PC-9 (cell line): ENCODE results near the gene ABCG4. TPM values are rescaled to one million over a fixed set of nuclear protein-coding genes. Genes with fewer than 3 reads are reported as not detected.

Experiments
- BruUV-seq: library from RNA; stranded (reverse); fragments of 400-500 nt; replicated peaks from 2 replicates; lab custom pipeline; 2021; lab: Mats Ljungman, UMichigan
- CTCF ChIA-PET: fragments of 300-600 bp; sonication (Branson Sonifier 250); formaldehyde crosslinking; loops from one replicate; lab custom pipeline; 2022; ENCODE audit warnings: antibody characterized with exemption; lab: Charles Lee
- POLR2A ChIA-PET: fragments of 300-600 bp; sonication (Branson Sonifier 250); formaldehyde crosslinking; loops from one replicate; lab custom pipeline; 2022; ENCODE audit warnings: antibody characterized with exemption; ENCODE audit not compliant: unreplicated experiment; lab: Charles Lee
- DNase-seq, 2 experiments: peaks; one replicate each; pipeline versions ENCODE4 v3.0.0 to v3.0.0-alpha.2; 2015 to 2022; ENCODE audit warnings: mixed read lengths in 1 of 2
- H2AFZ ChIP-seq: fragments of 200-600 bp; sonication (generic); 2 replicates; pipeline ENCODE4 v1.8.1; 2017; ENCODE audit warnings: antibody characterized with exemption
- H3F3A ChIP-seq: fragments of 200-600 bp; sonication (generic); 2 replicates; pipeline ENCODE4 v1.8.1; 2017; ENCODE audit warnings: antibody characterized with exemption, mild to moderate bottlenecking, low read depth; ENCODE audit not compliant: insufficient read depth
- H3K27ac ChIP-seq: fragments of 200-600 bp; sonication (generic); 2 replicates; pipeline ENCODE4 v1.6.1; 2016; ENCODE audit warnings: mixed run types
- H3K27me3 ChIP-seq: fragments of 200-600 bp; sonication (generic); 2 replicates; pipeline ENCODE4 v1.6.1; 2016; ENCODE audit warnings: low read depth, mixed run types; ENCODE audit not compliant: insufficient read depth
- H3K36me3 ChIP-seq: fragments of 200-600 bp; sonication (generic); 2 replicates; pipeline ENCODE4 v1.6.1; 2016; ENCODE audit warnings: low read depth, mixed run types
- H3K4me1 ChIP-seq: fragments of 200-600 bp; sonication (generic); replicated peaks from 2 replicates; pipeline ENCODE4 v1.6.1; 2016; ENCODE audit warnings: mixed run types; ENCODE audit not compliant: insufficient read depth
- H3K4me2 ChIP-seq: fragments of 200-600 bp; sonication (generic); 2 replicates; pipeline ENCODE4 v1.6.1; 2017; ENCODE audit warnings: mixed run types
- H3K4me3 ChIP-seq: fragments of 200-600 bp; sonication (generic); 2 replicates; pipeline ENCODE4 v1.6.1; 2016; ENCODE audit warnings: mixed run types
- H3K79me2 ChIP-seq: fragments of 200-600 bp; sonication (generic); 2 replicates; pipeline ENCODE4 v1.6.1; 2017; ENCODE audit warnings: low read depth, mixed run types
- H3K9me2 ChIP-seq: fragments of 200-600 bp; sonication (generic); 2 replicates; pipeline ENCODE4 v1.8.1; 2017; ENCODE audit warnings: mild to moderate bottlenecking; ENCODE audit not compliant: insufficient read depth
- H3K9me3 ChIP-seq: fragments of 200-600 bp; sonication (generic); 2 replicates; pipeline ENCODE4 v1.8.1; 2016; ENCODE audit warnings: low read depth; ENCODE audit not compliant: insufficient read depth
- H4K20me1 ChIP-seq: fragments of 200-600 bp; sonication (generic); 2 replicates; pipeline ENCODE4 v1.8.1; 2017; ENCODE audit not compliant: insufficient read depth
- EZH2 ChIP-seq: fragments of 200-600 bp; sonication (generic); IDR thresholded peaks from 2 replicates; pipeline ENCODE4 v1.8.0; 2017; ENCODE audit warnings: antibody characterized with exemption, low read depth
- intact Hi-C: fragments of 100-400 bp; cut with micrococcal nuclease; formaldehyde crosslinking; loops from one replicate; pipeline ENCODE4 v1.10.0; 2022; ENCODE audit not compliant: unreplicated experiment
- total RNA-seq: library from RNA; stranded (reverse); gene quantifications from 2 replicates; pipeline ENCODE4 v1.2.3, GENCODE V29; 2021
- TF ChIP-seq, protein P1 (sequence below): fragments of 200-600 bp; sonication (generic); conservative IDR thresholded peaks from 2 replicates; pipeline ENCODE4 v1.6.1; 2017; ENCODE audit warnings: mixed run types, antibody characterized with exemption, mild to moderate bottlenecking, moderate library complexity

The ABCG4 gene
- total RNA-seq, 1 experiment from 2014 or later = 0.11 TPM

DNA sequence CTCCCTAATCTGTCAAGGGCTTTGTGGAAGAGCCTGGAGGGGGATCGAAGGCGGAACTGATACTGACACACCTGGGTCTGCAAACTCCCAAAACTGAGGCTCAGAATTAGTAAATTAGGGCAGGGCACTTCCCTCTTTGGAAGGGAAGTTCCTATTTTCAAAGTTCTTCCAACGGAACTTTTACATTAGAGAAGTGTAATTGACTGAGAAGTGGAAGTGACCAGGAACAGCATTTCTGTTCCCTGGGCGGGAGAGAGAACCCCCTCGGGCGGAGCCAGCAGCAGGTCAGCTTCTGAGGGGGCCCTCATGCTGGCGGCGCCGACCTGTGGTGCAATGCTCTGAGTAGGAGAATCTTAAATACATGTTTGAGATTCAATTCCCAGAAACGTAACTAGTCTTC, 56.2 kb downstream of the ABCG4 start:
- no peaks in the 10 kb centered on the region for H3K9me2 ChIP-seq
- H3K9me3 ChIP-seq = no peaks in the 10 kb centered on the region
- H3F3A ChIP-seq = peaks cover 12% of the 10 kb centered on the region
- BruUV-seq = TSS peak; percentile 70
- peak overlapping the region; percentile 96; the same call in 1 of the 2 replicates for H2AFZ ChIP-seq
- H3K4me3 ChIP-seq = peak overlapping the region; percentile 90; the same call in 1 of the 2 replicates
- H4K20me1 ChIP-seq = peaks cover 4% of the 10 kb centered on the region; the same call in 1 of the 2 replicates
- intact Hi-C loops = loop anchor here (5.0 kb wide), 3 partner anchors 77 to 267 kb away; partner anchors contain the start of gene MCAM
- H3K4me1 ChIP-seq = peaks cover 26% of the 10 kb centered on the region
- no peaks in the 10 kb centered on the region for H3K36me3 ChIP-seq
- TF ChIP-seq EZH2 = no peak
- TF ChIP-seq, protein P1, sequence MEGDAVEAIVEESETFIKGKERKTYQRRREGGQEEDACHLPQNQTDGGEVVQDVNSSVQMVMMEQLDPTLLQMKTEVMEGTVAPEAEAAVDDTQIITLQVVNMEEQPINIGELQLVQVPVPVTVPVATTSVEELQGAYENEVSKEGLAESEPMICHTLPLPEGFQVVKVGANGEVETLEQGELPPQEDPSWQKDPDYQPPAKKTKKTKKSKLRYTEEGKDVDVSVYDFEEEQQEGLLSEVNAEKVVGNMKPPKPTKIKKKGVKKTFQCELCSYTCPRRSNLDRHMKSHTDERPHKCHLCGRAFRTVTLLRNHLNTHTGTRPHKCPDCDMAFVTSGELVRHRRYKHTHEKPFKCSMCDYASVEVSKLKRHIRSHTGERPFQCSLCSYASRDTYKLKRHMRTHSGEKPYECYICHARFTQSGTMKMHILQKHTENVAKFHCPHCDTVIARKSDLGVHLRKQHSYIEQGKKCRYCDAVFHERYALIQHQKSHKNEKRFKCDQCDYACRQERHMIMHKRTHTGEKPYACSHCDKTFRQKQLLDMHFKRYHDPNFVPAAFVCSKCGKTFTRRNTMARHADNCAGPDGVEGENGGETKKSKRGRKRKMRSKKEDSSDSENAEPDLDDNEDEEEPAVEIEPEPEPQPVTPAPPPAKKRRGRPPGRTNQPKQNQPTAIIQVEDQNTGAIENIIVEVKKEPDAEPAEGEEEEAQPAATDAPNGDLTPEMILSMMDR = no peak
- peak overlapping the region; percentile 80 for H3K4me2 ChIP-seq
- no peak for DNase-seq
- ChIA-PET POLR2A (interaction anchor here (0.6 kb wide), 1 partner anchor 109 kb away, joined by 4 read pairs; no protein-coding TSS in a partner anchor), CTCF (interaction anchor here (0.7 kb wide), 1 partner anchor 164 kb away, joined by 3 read pairs; no protein-coding TSS in a partner anchor)
- peak overlapping the region; percentile 57; the same call in 1 of the 2 replicates for H3K27ac ChIP-seq
- no peaks in the 10 kb centered on the region for H3K27me3 ChIP-seq
- peaks cover 37% of the 10 kb centered on the region for H3K79me2 ChIP-seq

DNA sequence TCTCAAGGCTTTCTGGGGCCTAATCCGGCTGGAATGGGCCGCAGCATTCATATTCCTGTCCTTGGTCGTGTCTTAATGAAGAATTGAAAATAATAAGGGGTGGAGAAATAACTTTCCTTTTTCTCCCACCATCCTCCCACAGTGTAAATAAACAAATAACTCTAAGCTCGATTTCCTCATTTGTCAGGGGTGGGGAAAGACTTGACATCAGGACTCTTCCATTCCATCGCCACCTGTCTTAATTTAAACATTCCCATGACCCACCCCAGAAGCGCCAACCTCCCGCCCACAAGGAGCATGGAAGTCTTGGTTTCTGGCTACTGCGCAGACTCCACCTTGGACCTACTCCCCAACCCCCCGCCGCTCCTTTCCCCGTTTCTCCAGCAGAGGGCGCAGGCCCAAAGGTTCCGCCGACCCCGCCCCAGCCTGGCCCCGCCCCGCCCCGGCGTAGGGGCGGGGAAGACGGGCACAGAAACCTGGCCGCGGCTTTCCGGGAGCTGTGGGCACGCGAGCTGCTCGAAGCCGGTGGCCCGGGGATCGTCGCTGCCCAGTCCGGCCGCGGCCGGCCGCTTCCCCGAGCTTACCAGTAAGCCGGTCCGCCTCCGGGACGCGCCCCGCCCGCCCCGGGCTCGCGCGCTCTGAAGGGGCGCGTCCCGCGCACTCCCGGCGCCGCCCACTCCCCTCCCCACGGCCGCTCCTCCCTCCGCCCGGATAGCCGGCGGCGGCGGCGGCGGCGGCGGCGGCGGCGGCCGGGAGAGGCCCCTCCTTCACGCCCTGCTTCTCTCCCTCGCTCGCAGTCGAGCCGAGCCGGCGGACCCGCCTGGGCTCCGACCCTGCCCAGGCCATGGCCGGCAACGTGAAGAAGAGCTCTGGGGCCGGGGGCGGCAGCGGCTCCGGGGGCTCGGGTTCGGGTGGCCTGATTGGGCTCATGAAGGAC, 57.0 kb downstream of the ABCG4 start, which contains the start of gene CBL:
TSS of gene CBL (plus strand) at position 766 of the 937 bp plus-strand sequence. CDS start at position 845, 79 bp downstream.
- ChIA-PET CTCF (interaction anchor here (0.6 to 1.1 kb wide), 13 partner anchors 9 to 488 kb away, joined by 3 to 15 read pairs (median 7); partner anchors contain the start of gene DDX6), POLR2A (interaction anchor here (0.5 to 1.1 kb wide), 5 partner anchors 16 to 113 kb away, joined by 4 to 11 read pairs (median 5); no protein-coding TSS in a partner anchor)
- peaks cover 26% of the 10 kb centered on the region for H3K4me1 ChIP-seq
- peak within 1 kb of the TSS; percentile 91 for H3K4me2 ChIP-seq
- H3F3A ChIP-seq = peaks cover 17% of the 10 kb centered on the region
- H3K9me3 ChIP-seq = no peaks in the 10 kb centered on the region
- H4K20me1 ChIP-seq = peaks cover 4% of the 10 kb centered on the region; the same call in 1 of the 2 replicates
- H3K9me2 ChIP-seq = no peaks in the 10 kb centered on the region
- H3K36me3 ChIP-seq = no peaks in the 10 kb centered on the region
- H2AFZ ChIP-seq = peak within 1 kb of the TSS; percentile 96
- H3K27me3 ChIP-seq = no peaks in the 10 kb centered on the region
- peak within 1 kb of the TSS; percentile 57 for H3K27ac ChIP-seq
- BruUV-seq = no TSS peak
- H3K4me3 ChIP-seq = peak within 1 kb of the TSS; percentile 90
- peaks cover 45% of the 10 kb centered on the region for H3K79me2 ChIP-seq
- TF ChIP-seq EZH2 = no peak
- TF ChIP-seq, protein P1 = peak; percentile 94
- peak; percentile 81 to 90 for DNase-seq
- intact Hi-C loops = loop anchor here (5.0 kb wide), 3 partner anchors 76 to 266 kb away; partner anchors contain the start of gene MCAM
